WTC11 (cell line): ENCODE measurements around the gene FANCL. TPM values are rescaled to one million over a fixed set of nuclear protein-coding genes. Genes with fewer than 3 reads are reported as not detected.

Experiments
- ATAC-seq: fragments of 200-7000 bp; cut with Tn5 transposase; 2 replicates; pipeline ENCODE4 v1.10.0; 2021; ENCODE audit warnings: mild to moderate bottlenecking, moderate library complexity
- CTCF ChIA-PET: fragments of 300-600 bp; sonication (Branson Sonifier 250); formaldehyde crosslinking; loops from one replicate; lab custom pipeline; 2021; ENCODE audit warnings: antibody characterized with exemption; lab: Charles Lee
- POLR2A ChIA-PET: fragments of 350-600 bp; sonication (Branson Sonifier 250); formaldehyde crosslinking; loops from one replicate; lab custom pipeline; 2021; ENCODE audit warnings: antibody characterized with exemption; lab: Charles Lee
- DNase-seq: peaks from one replicate; pipeline ENCODE4 v3.0.0; 2021; ENCODE audit warnings: low spot score
- H3K27ac Mint-ChIP-seq: 2 replicates; pipeline ENCODE4 v1.8.0; 2021; ENCODE audit warnings: mixed read lengths
- H3K27me3 Mint-ChIP-seq: 2 replicates; pipeline ENCODE4 v1.8.0; 2021; ENCODE audit warnings: low read depth, mild to moderate bottlenecking, moderate library complexity, mixed read lengths
- H3K36me3 Mint-ChIP-seq: 2 replicates; pipeline ENCODE4 v1.8.0; 2021; ENCODE audit warnings: mixed read lengths
- H3K4me1 Mint-ChIP-seq: 2 replicates; pipeline ENCODE4 v1.8.0; 2022; ENCODE audit warnings: mixed read lengths
- H3K4me3 Mint-ChIP-seq: 2 replicates; pipeline ENCODE4 v1.8.0; 2021; ENCODE audit warnings: mild to moderate bottlenecking, moderate library complexity, mixed read lengths
- H3K9me3 Mint-ChIP-seq: 2 replicates; pipeline ENCODE4 v1.8.0; 2021; ENCODE audit warnings: mixed read lengths
- ATF6 ChIP-seq: sonication (generic); formaldehyde crosslinking; IDR thresholded peaks from 2 replicates; pipeline ENCODE4 v1.8.1; 2023; ENCODE audit warnings: mild to moderate bottlenecking, missing genetic modification reagents
- CBFB ChIP-seq: sonication (generic); formaldehyde crosslinking; IDR thresholded peaks from 2 replicates; pipeline ENCODE4 v1.8.1; 2022; ENCODE audit warnings: mild to moderate bottlenecking, low read depth, missing genetic modification reagents
- CREB1 ChIP-seq: sonication (generic); formaldehyde crosslinking; IDR thresholded peaks from 2 replicates; pipeline ENCODE4 v1.8.0; 2023; ENCODE audit warnings: mild to moderate bottlenecking, missing genetic modification reagents
- E2F1 ChIP-seq: sonication (generic); formaldehyde crosslinking; IDR thresholded peaks from 2 replicates; pipeline ENCODE4 v1.8.0; 2022; ENCODE audit warnings: mild to moderate bottlenecking, missing genetic modification reagents
- E2F4 ChIP-seq: sonication (generic); formaldehyde crosslinking; IDR thresholded peaks from 2 replicates; pipeline ENCODE4 v1.8.1; 2022; ENCODE audit warnings: low read depth, mild to moderate bottlenecking, moderate library complexity, missing genetic modification reagents, borderline replicate concordance
- GRHL2 ChIP-seq: fragments of 250-450 bp; sonication (Bioruptor Pico); IDR thresholded peaks from 2 replicates; pipeline ENCODE4 v1.8.0; 2022; ENCODE audit warnings: mild to moderate bottlenecking, moderate library complexity; ENCODE audit not compliant: insufficient replicate concordance, severe bottlenecking
- JAZF1 ChIP-seq: fragments of 250-450 bp; sonication (Bioruptor Pico); IDR thresholded peaks from 2 replicates; pipeline ENCODE4 v1.9.0; 2021; ENCODE audit warnings: moderate library complexity, mild to moderate bottlenecking, inconsistent platforms
- JUN ChIP-seq: sonication (generic); formaldehyde crosslinking; IDR thresholded peaks from 2 replicates; pipeline ENCODE4 v1.8.0; 2023; ENCODE audit warnings: mild to moderate bottlenecking, missing genetic modification reagents
- MYBL2 ChIP-seq: sonication (generic); formaldehyde crosslinking; IDR thresholded peaks from 2 replicates; pipeline ENCODE4 v1.8.1; 2023; ENCODE audit warnings: mild to moderate bottlenecking, moderate library complexity, missing genetic modification reagents
- NR3C1 ChIP-seq: sonication (generic); formaldehyde crosslinking; conservative IDR thresholded peaks from 2 replicates; pipeline ENCODE4 v1.8.1; 2023; ENCODE audit warnings: low read depth, mild to moderate bottlenecking, missing genetic modification reagents
- RELA ChIP-seq: sonication (generic); formaldehyde crosslinking; IDR thresholded peaks from 2 replicates; pipeline ENCODE4 v1.8.1; 2022; ENCODE audit warnings: missing genetic modification reagents, mild to moderate bottlenecking, borderline replicate concordance
- RORB ChIP-seq: fragments of 250-450 bp; sonication (Bioruptor Pico); IDR thresholded peaks from 2 replicates; pipeline ENCODE4 v1.9.0; 2021; ENCODE audit warnings: mild to moderate bottlenecking
- SP1 ChIP-seq: sonication (generic); formaldehyde crosslinking; conservative IDR thresholded peaks from 2 replicates; pipeline ENCODE4 v1.8.1; 2022; ENCODE audit warnings: missing genetic modification reagents
- TEAD1 ChIP-seq: sonication (generic); formaldehyde crosslinking; IDR thresholded peaks from 2 replicates; pipeline ENCODE4 v1.8.0; 2022; ENCODE audit warnings: mild to moderate bottlenecking, missing genetic modification reagents
- ZBTB21 ChIP-seq: sonication (generic); formaldehyde crosslinking; IDR thresholded peaks from 2 replicates; pipeline ENCODE4 v1.8.1; 2023; ENCODE audit warnings: mild to moderate bottlenecking, missing genetic modification reagents, borderline replicate concordance
- ZMAT4 ChIP-seq: fragments of 250-450 bp; sonication (Bioruptor Pico); IDR thresholded peaks from 2 replicates; pipeline ENCODE4 v1.9.0; 2021; ENCODE audit warnings: mild to moderate bottlenecking
- ZNF232 ChIP-seq: sonication (generic); formaldehyde crosslinking; IDR thresholded peaks from 2 replicates; pipeline ENCODE4 v1.8.0; 2022; ENCODE audit warnings: mild to moderate bottlenecking, missing genetic modification reagents
- ZNF396 ChIP-seq: fragments of 250-450 bp; sonication (Bioruptor Pico); IDR thresholded peaks from 2 replicates; pipeline ENCODE4 v1.8.0; 2021; ENCODE audit warnings: mild to moderate bottlenecking, moderate library complexity, borderline replicate concordance
- ZNF532 ChIP-seq: fragments of 250-450 bp; sonication (Bioruptor Pico); IDR thresholded peaks from 2 replicates; pipeline ENCODE4 v1.9.0; 2021; ENCODE audit warnings: mild to moderate bottlenecking, borderline replicate concordance
- total RNA-seq: library from RNA; stranded (reverse); gene quantifications from 3 replicates; pipeline ENCODE4 v1.2.3, GENCODE V29; 2021

Gene FANCL
- total RNA-seq, 1 experiment from 2014 or later, result 38.8 TPM

- TF ChIP-seq ZNF232 (no peak), SP1 (CRISPR knock-in tag) (no peak), GRHL2 (CRISPR knock-in tag) (no peak), ZNF532 (no peak), E2F4 (no peak), CREB1 (no peak)
Measured at GRCh38 chr2:58138396-58139030, 102.6 kb downstream of the FANCL start (continued).

- H3K27ac Mint-ChIP-seq, result no peak overlapping the region
- H3K4me1 Mint-ChIP-seq, result peaks cover 11% of the 10 kb centered on the region
- H3K4me3 Mint-ChIP-seq, result no peak overlapping the region
- ATAC-seq, result no peak
- POLR2A ChIA-PET, result no interaction called here
- TF ChIP-seq JUN (CRISPR knock-in tag) (no peak), RELA (CRISPR knock-in tag) (no peak), ZBTB21 (CRISPR knock-in tag) (no peak), NR3C1 (CRISPR knock-in tag) (no peak)
- TF ChIP-seq, all 79 proteins: peak for 0
- CTCF ChIA-PET, result no interaction called here
- Mint-ChIP-seq H3K36me3 (peaks cover 6% of the 10 kb centered on the region), H3K9me3 (peaks cover 3% of the 10 kb centered on the region), H3K27me3 (no peaks in the 10 kb centered on the region)
- no peak for DNase-seq
Measured at GRCh38 chr2:58137856-58138255, 103.3 kb downstream of the FANCL start.

GRCh38 chr2:58137221-58137620 lies 103.9 kb downstream of the FANCL start:
- ChIA-PET POLR2A (no interaction called here), CTCF (no interaction called here)
- DNase-seq (no peak), ATAC-seq (no peak)
- Mint-ChIP-seq H3K4me1 (peaks cover 11% of the 10 kb centered on the region), H3K9me3 (peaks cover 3% of the 10 kb centered on the region), H3K36me3 (peaks cover 6% of the 10 kb centered on the region), H3K27me3 (no peaks in the 10 kb centered on the region), H3K4me3 (no peak overlapping the region), H3K27ac (no peak overlapping the region)
- no peak for TF ChIP-seq ATF6 (CRISPR knock-in tag)
- no peak for TF ChIP-seq MYBL2
- no peak for TF ChIP-seq TEAD1 (CRISPR knock-in tag)
- TF ChIP-seq JAZF1, result no peak
- no peak for TF ChIP-seq JUN (CRISPR knock-in tag)
- TF ChIP-seq SP1 (CRISPR knock-in tag), result no peak
- TF ChIP-seq CBFB (CRISPR knock-in tag), result no peak
- TF ChIP-seq ZBTB21 (CRISPR knock-in tag), result no peak
- no peak for TF ChIP-seq ZNF396
- TF ChIP-seq E2F1 (CRISPR knock-in tag), result no peak
- no peak for TF ChIP-seq ZMAT4 (CRISPR knock-in tag)
- no peak for TF ChIP-seq RORB
- TF ChIP-seq, all 79 proteins: peak for 0
